Measurements from ENCODE around the gene ZFAND3. TPM values are rescaled to one million over a fixed set of nuclear protein-coding genes. Genes with fewer than 3 reads are reported as not detected.
"Not testable (repeated sequence)": the region's sequence is repeated elsewhere in the genome, so short reads cannot be mapped to it uniquely, and the experiment has no call there.

Gene ZFAND3
- total RNA-seq, 2 experiments from 2014 or later: 27.5 to 29.2 TPM

GRCh38 chr6:38107073-38107472 lies 287.5 kb downstream of the ZFAND3 start:
- Mint-ChIP-seq H3K27ac (no peak overlapping the region), H3K4me1 (ENCODE audit: low read depth) (peaks cover 5% of the 10 kb centered on the region), H3K4me3 (no peak overlapping the region), H3K9me3 (ENCODE audit: insufficient read depth) (no peaks in the 10 kb centered on the region), H3K36me3 (ENCODE audit: low read depth) (peaks cover 2% of the 10 kb centered on the region), H3K27me3 (ENCODE audit: low read depth) (no peaks in the 10 kb centered on the region)
- POLR2A ChIA-PET: no interaction called here
- DNase-seq (no peak), ATAC-seq (no peak)
- CTCF ChIA-PET: no interaction called here

- no peak for DNase-seq
- CTCF ChIA-PET: interaction anchor here (1.6 to 1.7 kb wide), 2 partner anchors 16 to 78 kb away, joined by 3 to 4 read pairs; no protein-coding TSS in a partner anchor
- no peak overlapping the region for H3K27ac Mint-ChIP-seq
Observed at GRCh38 chr6:38110481-38110971, 291.0 kb downstream of the ZFAND3 start.

GRCh38 chr6:38112181-38112580 lies 292.7 kb downstream of the ZFAND3 start:
- no peak overlapping the region for H3K4me3 Mint-ChIP-seq
- no peaks in the 10 kb centered on the region for H3K27me3 Mint-ChIP-seq (ENCODE audit: low read depth)
- no peak for ATAC-seq
- peaks cover 5% of the 10 kb centered on the region for H3K4me1 Mint-ChIP-seq (ENCODE audit: low read depth)
- peaks cover 2% of the 10 kb centered on the region for H3K36me3 Mint-ChIP-seq (ENCODE audit: low read depth)
- H3K27ac Mint-ChIP-seq: no peak overlapping the region
- DNase-seq: no peak
- H3K9me3 Mint-ChIP-seq (ENCODE audit: insufficient read depth): no peaks in the 10 kb centered on the region
- ChIA-PET CTCF (interaction anchor here (0.9 kb wide), 1 partner anchor 321 kb away, joined by 3 read pairs; no protein-coding TSS in a partner anchor), POLR2A (no interaction called here)

More at GRCh38 chr6:38110481-38110971, 291.0 kb downstream of the ZFAND3 start:
- Mint-ChIP-seq H3K4me3 (no peak overlapping the region), H3K36me3 (ENCODE audit: low read depth) (peaks cover 2% of the 10 kb centered on the region), H3K27me3 (ENCODE audit: low read depth) (no peaks in the 10 kb centered on the region), H3K9me3 (ENCODE audit: insufficient read depth) (no peaks in the 10 kb centered on the region), H3K4me1 (ENCODE audit: low read depth) (peaks cover 5% of the 10 kb centered on the region)
- ATAC-seq: no peak
- POLR2A ChIA-PET: no interaction called here

- DNase-seq: no peak
- ChIA-PET POLR2A (interaction anchor here (0.7 kb wide), 1 partner anchor 12 kb away, joined by 3 read pairs; no protein-coding TSS in a partner anchor), CTCF (no interaction called here)
- no peaks in the 10 kb centered on the region for H3K27me3 Mint-ChIP-seq (ENCODE audit: low read depth)
- no peaks in the 10 kb centered on the region for H3K4me1 Mint-ChIP-seq (ENCODE audit: low read depth)
- H3K4me3 Mint-ChIP-seq: no peak overlapping the region
- ATAC-seq: no peak
- H3K27ac Mint-ChIP-seq: no peak overlapping the region
- H3K36me3 Mint-ChIP-seq (ENCODE audit: low read depth): peaks cover 4% of the 10 kb centered on the region
- no peaks in the 10 kb centered on the region for H3K9me3 Mint-ChIP-seq (ENCODE audit: insufficient read depth)
Observed at GRCh38 chr6:38113825-38114576, 294.5 kb downstream of the ZFAND3 start.

GRCh38 chr6:38114976-38115625 lies 295.6 kb downstream of the ZFAND3 start:
- CTCF ChIA-PET: interaction anchor here (1.1 kb wide), 1 partner anchor 10 kb away, joined by 3 read pairs; no protein-coding TSS in a partner anchor
- H3K4me3 Mint-ChIP-seq: no peak overlapping the region
- H3K36me3 Mint-ChIP-seq (ENCODE audit: low read depth): peaks cover 10% of the 10 kb centered on the region
- POLR2A ChIA-PET: no interaction called here
- H3K9me3 Mint-ChIP-seq (ENCODE audit: insufficient read depth): no peaks in the 10 kb centered on the region
- H3K27me3 Mint-ChIP-seq (ENCODE audit: low read depth): no peaks in the 10 kb centered on the region
- ATAC-seq: no peak
- no peak overlapping the region for H3K27ac Mint-ChIP-seq
- no peaks in the 10 kb centered on the region for H3K4me1 Mint-ChIP-seq (ENCODE audit: low read depth)
- no peak for DNase-seq

GRCh38 chr6:38115626-38116008 lies 296.1 kb downstream of the ZFAND3 start:
- no peak overlapping the region for H3K4me3 Mint-ChIP-seq
- ATAC-seq (no peak), DNase-seq (no peak)
- no peaks in the 10 kb centered on the region for H3K27me3 Mint-ChIP-seq (ENCODE audit: low read depth)
- H3K36me3 Mint-ChIP-seq (ENCODE audit: low read depth): peaks cover 12% of the 10 kb centered on the region
- no peak overlapping the region for H3K27ac Mint-ChIP-seq
- POLR2A ChIA-PET: no interaction called here
- no peaks in the 10 kb centered on the region for H3K9me3 Mint-ChIP-seq (ENCODE audit: insufficient read depth)
- H3K4me1 Mint-ChIP-seq (ENCODE audit: low read depth): no peaks in the 10 kb centered on the region
- CTCF ChIA-PET: interaction anchor here (1.1 kb wide), 1 partner anchor 9 kb away, joined by 3 read pairs; no protein-coding TSS in a partner anchor

GRCh38 chr6:38116248-38116647 lies 296.7 kb downstream of the ZFAND3 start:
- H3K4me3 Mint-ChIP-seq: no peak overlapping the region
- no peaks in the 10 kb centered on the region for H3K9me3 Mint-ChIP-seq (ENCODE audit: insufficient read depth)
- ChIA-PET CTCF (no interaction called here), POLR2A (no interaction called here)
- H3K27ac Mint-ChIP-seq: no peak overlapping the region
- H3K36me3 Mint-ChIP-seq (ENCODE audit: low read depth): peaks cover 14% of the 10 kb centered on the region
- no peaks in the 10 kb centered on the region for H3K4me1 Mint-ChIP-seq (ENCODE audit: low read depth)
- H3K27me3 Mint-ChIP-seq (ENCODE audit: low read depth): no peaks in the 10 kb centered on the region
- no peak for ATAC-seq
- no peak for DNase-seq

GRCh38 chr6:38117281-38117680 lies 297.8 kb downstream of the ZFAND3 start:
- Mint-ChIP-seq H3K4me3 (no peak overlapping the region), H3K4me1 (ENCODE audit: low read depth) (no peaks in the 10 kb centered on the region), H3K27ac (no peak overlapping the region), H3K27me3 (ENCODE audit: low read depth) (no peaks in the 10 kb centered on the region), H3K9me3 (ENCODE audit: insufficient read depth) (no peaks in the 10 kb centered on the region), H3K36me3 (ENCODE audit: low read depth) (peaks cover 16% of the 10 kb centered on the region)
- CTCF ChIA-PET: interaction anchor here (1.0 kb wide), 1 partner anchor 377 kb away, joined by 3 read pairs; no protein-coding TSS in a partner anchor
- DNase-seq: no peak
- POLR2A ChIA-PET: no interaction called here
- no peak for ATAC-seq

- POLR2A ChIA-PET: interaction anchor here (0.6 kb wide), 1 partner anchor 434 kb away, joined by 3 read pairs; no protein-coding TSS in a partner anchor
- H3K27me3 Mint-ChIP-seq (ENCODE audit: low read depth): no peaks in the 10 kb centered on the region
- no peak for DNase-seq
- CTCF ChIA-PET: no interaction called here
- no peaks in the 10 kb centered on the region for H3K9me3 Mint-ChIP-seq (ENCODE audit: insufficient read depth)
- ATAC-seq: no peak
- H3K4me3 Mint-ChIP-seq: no peak overlapping the region
- H3K27ac Mint-ChIP-seq: no peak overlapping the region
- H3K36me3 Mint-ChIP-seq (ENCODE audit: low read depth): peaks cover 26% of the 10 kb centered on the region
- H3K4me1 Mint-ChIP-seq (ENCODE audit: low read depth): no peaks in the 10 kb centered on the region
Observed at GRCh38 chr6:38118791-38119365, 299.4 kb downstream of the ZFAND3 start.

GRCh38 chr6:38119516-38119915 lies 300.0 kb downstream of the ZFAND3 start:
- ChIA-PET CTCF (no interaction called here), POLR2A (interaction anchor here (0.6 kb wide), 1 partner anchor 433 kb away, joined by 3 read pairs; no protein-coding TSS in a partner anchor)
- Mint-ChIP-seq H3K27me3 (ENCODE audit: low read depth) (no peaks in the 10 kb centered on the region), H3K36me3 (ENCODE audit: low read depth) (peaks cover 26% of the 10 kb centered on the region), H3K4me3 (no peak overlapping the region), H3K4me1 (ENCODE audit: low read depth) (no peaks in the 10 kb centered on the region), H3K9me3 (ENCODE audit: insufficient read depth) (no peaks in the 10 kb centered on the region), H3K27ac (no peak overlapping the region)
- no peak for ATAC-seq
- DNase-seq: no peak

GRCh38 chr6:38124224-38124926 lies 304.8 kb downstream of the ZFAND3 start:
- H3K27me3 Mint-ChIP-seq (ENCODE audit: low read depth); H3K4me3 Mint-ChIP-seq; H3K9me3 Mint-ChIP-seq (ENCODE audit: insufficient read depth); H3K27ac Mint-ChIP-seq; ATAC-seq; DNase-seq; H3K4me1 Mint-ChIP-seq (ENCODE audit: low read depth); POLR2A ChIA-PET: not testable (repeated sequence)
- CTCF ChIA-PET: interaction anchor here (0.9 kb wide), 1 partner anchor 9 kb away, joined by 3 read pairs; no protein-coding TSS in a partner anchor
- H3K36me3 Mint-ChIP-seq (ENCODE audit: low read depth): peaks cover 26% of the 10 kb centered on the region

Measured in activated CD8-positive, alpha-beta T cell treated with anti-CD3 and anti-CD28 coated beads, Interleukin-2, amount 10 ng/mL, durations not matched to agents 7 days and 5 days (primary cell).